NB4 (cell line): ENCODE measurements around the gene TEAD4.
"Not testable (repeated sequence)": the region's sequence is repeated elsewhere in the genome, so short reads cannot be mapped to it uniquely, and the experiment has no call there.

Source experiments
- DNase-seq: peaks from one replicate; pipeline ENCODE4 v3.0.0; 2010; ENCODE audit warnings: low read depth
- H3K4me3 ChIP-seq: one replicate; pipeline ENCODE4 v1.5.1; 2011; ENCODE audit warnings: mild to moderate bottlenecking, low read depth, low read length, moderate library complexity
- CTCF ChIP-seq: IDR thresholded peaks from one replicate; pipeline ENCODE4 v1.5.1; 2012; ENCODE audit warnings: low read depth, low read length
- MYC ChIP-seq: IDR thresholded peaks from 2 replicates; pipeline ENCODE4 v1.6.1; 2011; ENCODE audit warnings: low read depth, low read length
- POLR2A ChIP-seq: IDR thresholded peaks from 2 replicates; pipeline ENCODE4 v1.6.1; 2011; ENCODE audit warnings: mild to moderate bottlenecking; ENCODE audit not compliant: insufficient read length; ENCODE audit errors: extremely low read depth
- TF ChIP-seq, protein P1 (sequence below): IDR thresholded peaks from 2 replicates; pipeline ENCODE4 v1.6.1; 2011; ENCODE audit warnings: low read depth, low read length

TEAD4 gene

DNA sequence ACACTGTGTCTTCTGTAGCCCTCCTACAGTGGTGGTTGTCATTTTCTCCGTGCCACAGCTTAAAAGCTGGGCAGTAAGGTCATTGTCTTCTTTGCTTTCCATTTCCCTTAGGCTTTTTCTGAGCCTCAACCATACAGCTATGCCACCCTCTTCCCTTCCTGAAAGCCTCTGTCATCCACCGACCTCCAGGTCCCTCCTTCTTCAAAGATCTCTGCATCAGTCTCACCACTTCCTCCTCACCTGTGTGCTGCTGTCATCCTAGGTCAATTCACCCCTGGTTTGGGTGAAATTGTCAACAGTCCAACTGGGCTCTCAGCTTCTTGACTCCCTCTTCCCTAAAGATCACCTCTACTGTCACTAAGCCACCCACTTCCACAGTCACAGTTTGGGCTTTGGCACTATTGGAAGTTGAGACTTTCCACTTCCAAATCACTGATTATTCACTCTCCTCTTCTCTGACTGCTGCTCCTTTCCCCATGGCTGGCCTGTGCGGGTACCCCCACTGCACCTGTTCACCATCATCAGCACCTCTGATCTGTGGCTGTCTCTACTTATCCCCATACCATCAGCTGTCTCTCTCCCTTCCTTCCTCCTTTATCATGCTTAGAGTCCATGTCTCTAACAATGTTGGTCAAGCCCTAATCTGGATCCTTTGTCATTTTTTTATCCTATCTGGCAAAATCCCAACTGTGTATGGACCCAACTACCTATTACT, 102.5 kb downstream of the TEAD4 start:
- no peak overlapping the region for H3K4me3 ChIP-seq
- TF ChIP-seq POLR2A (no peak), CTCF (no peak), MYC (no peak)
- TF ChIP-seq, protein P1, sequence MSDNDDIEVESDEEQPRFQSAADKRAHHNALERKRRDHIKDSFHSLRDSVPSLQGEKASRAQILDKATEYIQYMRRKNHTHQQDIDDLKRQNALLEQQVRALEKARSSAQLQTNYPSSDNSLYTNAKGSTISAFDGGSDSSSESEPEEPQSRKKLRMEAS, result no peak
- DNase-seq, result no peak

GRCh38 chr12:3065300-3065699, 106.1 kb downstream of the TEAD4 start:
- TF ChIP-seq, protein P1, result no peak
- TF ChIP-seq POLR2A (no peak), CTCF (no peak), MYC (no peak)
- DNase-seq, result no peak
- H3K4me3 ChIP-seq, result no peak overlapping the region

GRCh38 chr12:3065846-3066245, 106.6 kb downstream of the TEAD4 start:
- not testable (repeated sequence) for H3K4me3 ChIP-seq, DNase-seq

DNA sequence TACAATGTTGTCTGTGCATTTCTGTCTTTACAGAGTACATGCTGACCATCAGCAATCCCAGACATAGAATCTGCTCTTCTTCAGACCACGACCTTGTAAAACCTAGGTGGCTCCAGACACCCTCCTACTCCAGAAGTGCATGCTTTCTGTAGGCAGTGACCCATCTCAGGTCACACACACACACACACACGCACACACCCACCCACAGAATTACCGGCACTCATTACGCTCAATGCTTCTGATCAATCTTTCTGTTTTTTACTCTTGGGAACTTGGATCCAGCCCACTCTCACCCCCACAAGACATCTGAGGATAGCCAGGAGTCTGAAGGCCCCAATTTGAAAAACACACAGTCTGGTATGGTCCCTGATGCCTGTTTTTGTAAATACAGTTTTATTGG, 110.5 kb downstream of the TEAD4 start:
- no peak for DNase-seq
- no peak overlapping the region for H3K4me3 ChIP-seq
- TF ChIP-seq CTCF, result no peak

- H3K4me3 ChIP-seq, result no peak overlapping the region
- DNase-seq, result no peak
- TF ChIP-seq, protein P1, result no peak
- no peak for TF ChIP-seq CTCF
- no peak for TF ChIP-seq MYC
- TF ChIP-seq POLR2A, result no peak
Observed at GRCh38 chr12:3071107-3071506, 111.9 kb downstream of the TEAD4 start.

DNA sequence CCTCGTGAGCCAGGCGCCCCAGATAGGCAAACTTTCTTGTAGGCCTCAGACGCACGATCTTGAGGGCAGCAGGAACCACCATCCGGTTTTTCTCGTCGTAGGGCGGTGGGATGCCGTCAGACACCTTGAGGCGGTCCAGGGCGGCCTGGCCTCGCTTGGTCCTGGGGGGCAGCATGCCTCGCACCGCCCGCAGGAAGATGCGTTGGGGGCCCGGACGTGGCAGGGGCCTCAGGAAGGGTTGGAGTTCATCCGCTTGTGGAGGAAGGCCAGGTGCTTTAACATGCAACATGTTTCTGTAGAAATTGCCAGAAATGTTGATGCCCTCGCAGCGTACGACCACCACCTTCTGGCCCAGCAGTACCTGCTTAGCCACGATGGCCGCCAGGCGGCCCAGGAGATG, 112.5 kb downstream of the TEAD4 start:
- TF ChIP-seq POLR2A (no peak), CTCF (no peak), MYC (no peak)
- TF ChIP-seq, protein P1, result no peak
- DNase-seq, result no peak
- no peak overlapping the region for H3K4me3 ChIP-seq
